ENCODE results near the gene CRLF2.
"Not testable (repeated sequence)": the region's sequence is repeated elsewhere in the genome, so short reads cannot be mapped to it uniquely, and the experiment has no call there.

The CRLF2 gene

DNA sequence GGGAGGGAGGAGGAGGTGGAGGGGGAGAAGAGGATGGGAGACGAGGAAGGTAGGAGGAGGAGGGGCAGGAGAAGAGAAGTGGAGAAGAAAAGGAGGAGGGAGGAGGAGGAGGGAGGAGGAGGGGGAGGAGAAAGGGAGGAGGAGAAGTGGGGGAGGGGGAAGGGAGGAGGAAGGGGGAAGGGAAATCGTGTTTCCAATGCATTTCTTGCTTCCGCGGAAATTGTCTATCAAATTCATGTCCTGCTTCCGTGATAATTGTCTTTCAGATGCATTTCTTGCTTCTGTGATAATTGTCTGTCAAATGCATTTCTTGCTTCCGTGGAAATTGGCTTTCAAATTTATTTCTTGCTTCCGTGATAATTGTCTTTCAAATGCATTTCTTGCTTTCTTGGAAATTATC is 43.3 kb downstream of the CRLF2 start:
- no peak for DNase-seq (ENCODE audit: low read depth in 1 of 2, low spot score in 1 of 2)

- DNase-seq (ENCODE audit: low read depth in 1 of 2, low spot score in 1 of 2): no peak
These were observed 44.4 kb downstream of the CRLF2 start for GRCh38 chrX:1167918-1168481.

- no peak for DNase-seq (ENCODE audit: low read depth in 1 of 2, low spot score in 1 of 2)
These were observed 45.0 kb downstream of the CRLF2 start for GRCh38 chrX:1167466-1167865.

GRCh38 chrX:1165535-1166196 is 46.8 kb downstream of the CRLF2 start:
- no peak for DNase-seq (ENCODE audit: low read depth in 1 of 2, low spot score in 1 of 2)

- no peak for DNase-seq (ENCODE audit: low read depth in 1 of 2, low spot score in 1 of 2)
These were observed 47.8 kb downstream of the CRLF2 start for GRCh38 chrX:1164322-1165288.

DNA sequence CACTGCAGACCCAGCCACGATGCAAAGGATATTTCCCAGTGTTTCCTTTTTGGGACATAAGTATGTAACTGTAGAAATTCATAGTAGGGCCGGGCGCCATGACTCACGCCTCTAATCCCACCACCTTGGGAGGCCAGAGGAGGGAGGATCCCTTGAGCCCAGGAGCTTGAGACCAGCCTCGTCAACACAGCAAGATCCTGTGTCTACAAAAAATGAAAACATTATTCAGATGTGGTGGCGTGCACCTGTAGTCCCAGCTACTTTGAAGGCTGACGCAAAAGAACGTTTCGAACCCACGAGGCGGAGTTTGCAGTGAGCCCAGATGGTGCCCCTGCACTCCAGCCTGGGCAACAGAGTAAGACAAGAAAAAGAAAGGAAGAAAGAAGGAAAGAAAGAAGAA is 49.2 kb downstream of the CRLF2 start:
- no peak for DNase-seq (ENCODE audit: low read depth in 1 of 2, low spot score in 1 of 2)

- no peak for DNase-seq (ENCODE audit: low read depth in 1 of 2, low spot score in 1 of 2)
These were observed 50.1 kb downstream of the CRLF2 start for GRCh38 chrX:1162119-1162916.

DNA sequence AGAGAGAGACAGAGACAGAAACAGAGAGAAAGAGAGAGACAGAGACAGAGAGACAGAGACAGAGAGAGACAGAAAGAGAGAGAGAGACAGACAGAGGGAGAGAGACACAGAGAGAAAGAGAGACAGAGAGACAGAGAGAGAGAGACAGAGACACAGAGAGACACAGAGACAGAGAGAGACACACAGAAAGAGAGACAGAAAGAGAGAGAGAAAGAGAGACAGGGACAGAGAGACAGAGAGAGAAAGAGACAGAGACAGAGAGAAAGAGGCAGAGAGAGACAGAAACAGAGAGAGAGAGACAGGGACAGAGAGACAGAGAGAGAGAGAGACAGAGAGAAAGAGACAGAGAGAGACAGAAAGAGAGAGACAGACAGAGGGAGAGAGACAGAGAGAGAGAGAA is 52.9 kb downstream of the CRLF2 start:
- DNase-seq (ENCODE audit: low read depth in 1 of 2, low spot score in 1 of 2): no peak

- not testable (repeated sequence) for DNase-seq (ENCODE audit: low read depth in 1 of 2, low spot score in 1 of 2)
These were observed 55.6 kb downstream of the CRLF2 start for GRCh38 chrX:1156681-1157455.

DNA sequence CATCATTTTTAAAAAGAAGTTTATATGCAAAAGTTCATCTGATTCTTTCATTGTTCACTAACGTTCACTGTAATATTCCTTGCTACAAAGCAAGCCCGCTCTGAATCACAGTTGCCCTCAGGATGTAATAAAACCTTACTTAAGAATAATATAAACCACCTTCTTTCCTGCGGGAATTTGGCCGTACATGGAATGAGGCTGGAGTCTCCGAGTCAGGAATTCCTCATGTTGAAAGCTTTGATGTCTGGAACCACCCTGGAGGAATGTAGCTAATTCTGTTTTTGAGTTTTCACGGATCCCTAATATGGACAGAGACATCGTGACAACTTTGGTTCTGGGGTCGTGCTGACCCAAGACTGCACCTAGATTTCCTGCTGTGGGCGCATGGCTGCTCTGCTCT is 58.5 kb downstream of the CRLF2 start:
- DNase-seq (ENCODE audit: low read depth in 1 of 2, low spot score in 1 of 2): no peak

GRCh38 chrX:1152090-1152489 is 60.4 kb downstream of the CRLF2 start:
- DNase-seq (ENCODE audit: low read depth in 1 of 2, low spot score in 1 of 2): no peak

GRCh38 chrX:1151378-1152077 is 60.9 kb downstream of the CRLF2 start:
- no peak for DNase-seq (ENCODE audit: low read depth in 1 of 2, low spot score in 1 of 2)

DNA sequence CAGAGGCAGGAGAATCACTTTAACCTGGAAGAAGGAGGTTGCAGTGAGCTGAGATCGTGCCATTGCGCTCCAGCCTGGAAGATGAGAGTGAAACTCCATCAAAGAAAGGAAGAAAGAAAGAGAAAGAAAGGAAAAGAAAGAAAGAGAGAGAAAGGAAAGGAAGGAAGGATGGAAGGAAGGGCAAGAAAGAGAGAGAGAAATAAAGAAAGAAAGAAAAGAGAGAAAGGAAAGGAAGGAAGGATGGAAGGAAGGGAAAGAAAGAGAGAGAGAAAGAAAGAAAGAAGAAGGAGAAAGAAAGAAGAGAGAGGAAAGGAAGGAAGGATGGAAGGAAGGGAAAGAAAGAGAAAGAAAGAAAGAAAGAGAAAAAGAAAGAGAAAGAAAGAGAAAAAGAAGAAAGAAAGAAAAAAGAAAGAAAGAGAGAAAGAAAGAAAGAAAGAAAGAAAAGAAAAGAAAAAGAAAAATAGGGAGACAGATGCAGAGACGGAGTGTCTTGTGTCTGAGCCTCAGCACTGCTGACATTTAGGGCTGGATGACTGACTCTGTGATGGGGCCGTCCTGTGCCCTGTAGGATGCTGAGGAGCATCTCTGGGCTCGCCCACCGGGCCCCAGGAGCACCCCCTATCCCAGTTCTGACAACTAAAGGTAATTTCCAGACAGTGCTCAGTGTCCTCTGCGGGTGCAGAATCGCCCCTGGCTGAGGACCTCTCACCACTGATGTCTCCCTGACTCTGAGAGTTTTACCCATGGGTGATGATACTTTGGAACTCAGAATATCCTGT is 61.7 kb downstream of the CRLF2 start:
- DNase-seq (ENCODE audit: low read depth in 1 of 2, low spot score in 1 of 2): no peak

DNA sequence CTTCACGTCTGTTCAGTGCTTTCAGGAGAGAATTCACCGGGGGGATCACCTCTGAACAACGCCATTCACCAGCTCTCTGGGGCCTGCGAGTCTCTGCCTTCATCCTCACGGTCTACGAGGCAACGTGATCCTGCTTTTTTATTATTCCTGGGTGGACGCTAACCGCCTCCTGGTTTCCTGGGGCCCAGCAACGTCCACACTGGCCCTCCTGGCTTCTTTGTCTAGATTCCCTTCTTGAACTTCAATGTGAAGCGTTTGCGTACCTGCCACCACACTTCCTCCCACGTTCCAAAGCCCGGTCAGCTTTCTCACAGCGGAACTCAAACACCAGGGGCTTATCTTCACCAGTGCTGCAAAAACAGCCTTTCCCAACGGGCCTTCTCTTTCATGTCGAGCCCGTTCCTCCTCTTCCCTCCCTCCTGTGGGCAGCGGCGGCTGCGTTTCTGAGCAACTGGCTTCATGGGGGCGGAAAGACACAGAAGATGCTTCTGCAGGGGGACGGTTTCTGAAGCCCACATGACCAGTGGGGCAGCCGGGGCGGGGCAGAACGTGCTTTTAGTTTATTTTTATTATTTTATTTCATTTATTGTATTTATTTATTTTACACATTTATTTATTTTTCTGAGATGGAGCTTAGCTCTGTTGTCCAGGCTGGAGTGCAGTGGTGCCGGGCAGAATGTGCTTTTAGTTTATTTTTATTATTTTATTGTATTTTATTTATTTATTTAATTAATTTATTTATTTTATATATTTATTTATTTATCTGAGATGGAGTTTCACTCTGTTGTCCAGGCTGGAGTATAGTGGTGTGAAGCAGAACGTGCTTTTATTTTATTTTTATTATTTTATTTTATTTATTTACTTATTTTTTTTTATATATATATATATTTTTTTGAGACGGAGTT is 64.6 kb downstream of the CRLF2 start:
- no peak for DNase-seq (ENCODE audit: low read depth in 1 of 2, low spot score in 1 of 2)

DNA sequence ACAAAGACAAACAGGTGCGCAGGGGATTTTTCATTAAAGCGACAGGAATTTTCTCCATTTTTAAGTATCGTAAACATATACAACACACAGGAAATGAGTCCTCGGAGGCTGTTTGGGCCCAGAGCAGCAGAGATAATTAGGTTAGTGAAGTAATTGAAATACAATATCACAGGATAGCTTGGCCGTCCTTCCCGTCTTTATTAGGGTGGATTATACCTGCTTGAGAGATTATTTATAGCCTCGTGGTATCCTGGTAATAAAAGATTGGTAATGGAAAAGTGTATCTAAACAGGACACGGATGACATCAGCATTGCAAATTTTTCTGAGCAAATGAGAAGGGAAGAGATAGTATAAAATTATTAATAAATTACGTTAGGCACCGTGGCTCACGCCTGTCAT is 68.2 kb downstream of the CRLF2 start:
- DNase-seq (ENCODE audit: low read depth in 1 of 2, low spot score in 1 of 2): no peak
